WTC11 (cell line): ENCODE results near the gene ZNF804A.

Source experiments
- CTCF ChIP-seq: fragments of 200-600 bp; IDR thresholded peaks from 2 replicates; pipeline ENCODE4 v1.8.0; 2022; ENCODE audit warnings: antibody characterized with exemption
- ZNF263 ChIP-seq: sonication (generic); formaldehyde crosslinking; IDR thresholded peaks from 2 replicates; pipeline ENCODE4 v1.8.1; 2022; ENCODE audit warnings: low read depth, mild to moderate bottlenecking, moderate library complexity, missing genetic modification reagents
- TF ChIP-seq, protein P1 (sequence below): sonication (generic); formaldehyde crosslinking; IDR thresholded peaks from 2 replicates; pipeline ENCODE4 v1.8.1; 2022; ENCODE audit warnings: low read depth, missing genetic modification reagents, borderline replicate concordance
- TF ChIP-seq, protein P2 (sequence below): sonication (generic); formaldehyde crosslinking; conservative IDR thresholded peaks from 2 replicates; pipeline ENCODE4 v1.8.1; 2022; ENCODE audit warnings: mild to moderate bottlenecking, missing genetic modification reagents
- TF ChIP-seq, protein P3 (sequence below): sonication (generic); formaldehyde crosslinking; IDR thresholded peaks from 2 replicates; pipeline ENCODE4 v1.8.0; 2023; ENCODE audit warnings: missing genetic modification reagents, mild to moderate bottlenecking, borderline replicate concordance

GRCh38 chr2:184727813-184728212 lies 129.5 kb downstream of the ZNF804A start:
- TF ChIP-seq, protein P1, sequence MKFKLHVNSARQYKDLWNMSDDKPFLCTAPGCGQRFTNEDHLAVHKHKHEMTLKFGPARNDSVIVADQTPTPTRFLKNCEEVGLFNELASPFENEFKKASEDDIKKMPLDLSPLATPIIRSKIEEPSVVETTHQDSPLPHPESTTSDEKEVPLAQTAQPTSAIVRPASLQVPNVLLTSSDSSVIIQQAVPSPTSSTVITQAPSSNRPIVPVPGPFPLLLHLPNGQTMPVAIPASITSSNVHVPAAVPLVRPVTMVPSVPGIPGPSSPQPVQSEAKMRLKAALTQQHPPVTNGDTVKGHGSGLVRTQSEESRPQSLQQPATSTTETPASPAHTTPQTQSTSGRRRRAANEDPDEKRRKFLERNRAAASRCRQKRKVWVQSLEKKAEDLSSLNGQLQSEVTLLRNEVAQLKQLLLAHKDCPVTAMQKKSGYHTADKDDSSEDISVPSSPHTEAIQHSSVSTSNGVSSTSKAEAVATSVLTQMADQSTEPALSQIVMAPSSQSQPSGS (CRISPR knock-in tag): no peak
- TF ChIP-seq CTCF: no peak
- TF ChIP-seq, protein P2, sequence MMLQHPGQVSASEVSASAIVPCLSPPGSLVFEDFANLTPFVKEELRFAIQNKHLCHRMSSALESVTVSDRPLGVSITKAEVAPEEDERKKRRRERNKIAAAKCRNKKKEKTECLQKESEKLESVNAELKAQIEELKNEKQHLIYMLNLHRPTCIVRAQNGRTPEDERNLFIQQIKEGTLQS (CRISPR knock-in tag): no peak
- TF ChIP-seq, protein P3, sequence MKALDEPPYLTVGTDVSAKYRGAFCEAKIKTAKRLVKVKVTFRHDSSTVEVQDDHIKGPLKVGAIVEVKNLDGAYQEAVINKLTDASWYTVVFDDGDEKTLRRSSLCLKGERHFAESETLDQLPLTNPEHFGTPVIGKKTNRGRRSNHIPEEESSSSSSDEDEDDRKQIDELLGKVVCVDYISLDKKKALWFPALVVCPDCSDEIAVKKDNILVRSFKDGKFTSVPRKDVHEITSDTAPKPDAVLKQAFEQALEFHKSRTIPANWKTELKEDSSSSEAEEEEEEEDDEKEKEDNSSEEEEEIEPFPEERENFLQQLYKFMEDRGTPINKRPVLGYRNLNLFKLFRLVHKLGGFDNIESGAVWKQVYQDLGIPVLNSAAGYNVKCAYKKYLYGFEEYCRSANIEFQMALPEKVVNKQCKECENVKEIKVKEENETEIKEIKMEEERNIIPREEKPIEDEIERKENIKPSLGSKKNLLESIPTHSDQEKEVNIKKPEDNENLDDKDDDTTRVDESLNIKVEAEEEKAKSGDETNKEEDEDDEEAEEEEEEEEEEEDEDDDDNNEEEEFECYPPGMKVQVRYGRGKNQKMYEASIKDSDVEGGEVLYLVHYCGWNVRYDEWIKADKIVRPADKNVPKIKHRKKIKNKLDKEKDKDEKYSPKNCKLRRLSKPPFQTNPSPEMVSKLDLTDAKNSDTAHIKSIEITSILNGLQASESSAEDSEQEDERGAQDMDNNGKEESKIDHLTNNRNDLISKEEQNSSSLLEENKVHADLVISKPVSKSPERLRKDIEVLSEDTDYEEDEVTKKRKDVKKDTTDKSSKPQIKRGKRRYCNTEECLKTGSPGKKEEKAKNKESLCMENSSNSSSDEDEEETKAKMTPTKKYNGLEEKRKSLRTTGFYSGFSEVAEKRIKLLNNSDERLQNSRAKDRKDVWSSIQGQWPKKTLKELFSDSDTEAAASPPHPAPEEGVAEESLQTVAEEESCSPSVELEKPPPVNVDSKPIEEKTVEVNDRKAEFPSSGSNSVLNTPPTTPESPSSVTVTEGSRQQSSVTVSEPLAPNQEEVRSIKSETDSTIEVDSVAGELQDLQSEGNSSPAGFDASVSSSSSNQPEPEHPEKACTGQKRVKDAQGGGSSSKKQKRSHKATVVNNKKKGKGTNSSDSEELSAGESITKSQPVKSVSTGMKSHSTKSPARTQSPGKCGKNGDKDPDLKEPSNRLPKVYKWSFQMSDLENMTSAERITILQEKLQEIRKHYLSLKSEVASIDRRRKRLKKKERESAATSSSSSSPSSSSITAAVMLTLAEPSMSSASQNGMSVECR: no peak
- TF ChIP-seq ZNF263 (CRISPR knock-in tag): no peak
